Epithelial cell of proximal tubule (primary cell): ENCODE data around the gene SPATA3. TPM values are rescaled to one million over a fixed set of nuclear protein-coding genes. Genes with fewer than 3 reads are reported as not detected.

Source experiments
- DNase-seq: peaks from one replicate; pipeline ENCODE4 v3.0.0-alpha.2; 2011; ENCODE audit warnings: low read depth
- H3K4me3 ChIP-seq: 2 replicates; pipeline ENCODE4 v1.5.1; 2011; ENCODE audit warnings: low read depth, mild to moderate bottlenecking, low read length
- total RNA-seq: library from RNA; depleted of rRNA; stranded (reverse); fragments of >200 nt; gene quantifications from 2 replicates; pipeline ENCODE4 v1.2.3, GENCODE V29; 2015
- TF ChIP-seq, protein P1 (sequence below): conservative IDR thresholded peaks from 2 replicates; pipeline ENCODE4 v1.5.1; 2012; ENCODE audit warnings: low read depth, mild to moderate bottlenecking, low read length

SPATA3 gene
- total RNA-seq, 1 donor from 2014 or later: not detected

DNA sequence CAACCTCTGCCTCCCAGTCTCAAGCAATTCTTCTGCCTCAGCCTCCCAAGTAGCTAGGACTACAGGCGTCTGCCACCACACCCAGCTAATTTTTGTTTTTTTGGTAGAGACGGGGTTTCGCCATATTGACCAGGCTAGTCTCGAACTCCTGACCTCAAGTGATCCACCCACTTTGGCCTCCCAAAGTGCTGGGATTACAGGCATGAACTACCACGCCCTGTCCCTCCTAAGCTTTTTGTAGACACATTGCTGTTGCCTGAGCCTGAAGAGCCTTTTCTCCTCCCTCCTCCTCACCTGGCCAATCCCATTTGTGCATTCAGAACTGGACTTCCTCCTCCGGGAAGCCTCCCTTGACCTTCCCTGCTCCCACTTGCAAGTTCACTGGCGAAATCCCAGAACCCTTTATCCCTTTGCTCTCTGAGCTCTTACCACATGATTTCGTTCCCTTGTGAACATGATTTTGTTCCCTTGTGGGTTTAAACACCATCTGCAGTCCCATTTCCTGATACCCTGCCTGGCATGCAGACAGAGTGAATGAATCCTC is 44.0 kb downstream of the SPATA3 start:
- no peak overlapping the region for H3K4me3 ChIP-seq
- TF ChIP-seq, protein P1, sequence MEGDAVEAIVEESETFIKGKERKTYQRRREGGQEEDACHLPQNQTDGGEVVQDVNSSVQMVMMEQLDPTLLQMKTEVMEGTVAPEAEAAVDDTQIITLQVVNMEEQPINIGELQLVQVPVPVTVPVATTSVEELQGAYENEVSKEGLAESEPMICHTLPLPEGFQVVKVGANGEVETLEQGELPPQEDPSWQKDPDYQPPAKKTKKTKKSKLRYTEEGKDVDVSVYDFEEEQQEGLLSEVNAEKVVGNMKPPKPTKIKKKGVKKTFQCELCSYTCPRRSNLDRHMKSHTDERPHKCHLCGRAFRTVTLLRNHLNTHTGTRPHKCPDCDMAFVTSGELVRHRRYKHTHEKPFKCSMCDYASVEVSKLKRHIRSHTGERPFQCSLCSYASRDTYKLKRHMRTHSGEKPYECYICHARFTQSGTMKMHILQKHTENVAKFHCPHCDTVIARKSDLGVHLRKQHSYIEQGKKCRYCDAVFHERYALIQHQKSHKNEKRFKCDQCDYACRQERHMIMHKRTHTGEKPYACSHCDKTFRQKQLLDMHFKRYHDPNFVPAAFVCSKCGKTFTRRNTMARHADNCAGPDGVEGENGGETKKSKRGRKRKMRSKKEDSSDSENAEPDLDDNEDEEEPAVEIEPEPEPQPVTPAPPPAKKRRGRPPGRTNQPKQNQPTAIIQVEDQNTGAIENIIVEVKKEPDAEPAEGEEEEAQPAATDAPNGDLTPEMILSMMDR: no peak
- DNase-seq: no peak

GRCh38 chr2:231041061-231041689 is 45.3 kb downstream of the SPATA3 start:
- TF ChIP-seq, protein P1: no peak
- no peak for DNase-seq
- no peak overlapping the region for H3K4me3 ChIP-seq

DNA sequence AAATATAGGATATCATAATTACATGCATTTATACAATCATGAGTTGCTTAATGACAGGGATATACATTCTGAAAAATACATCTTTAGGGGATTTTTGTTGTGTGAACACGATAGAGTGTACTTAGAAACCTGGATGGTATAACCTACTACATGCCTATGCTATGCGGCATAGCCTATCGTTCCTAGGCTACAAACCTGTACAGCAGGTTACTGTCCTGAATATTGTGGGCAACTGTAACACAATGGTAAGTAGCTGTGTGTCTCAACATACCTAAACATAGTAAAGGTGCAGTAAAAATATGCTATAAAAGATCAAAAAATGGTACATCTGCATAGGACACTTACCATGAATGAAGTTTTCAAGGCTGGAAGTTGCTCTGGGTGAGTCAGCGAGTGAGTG is 47.9 kb downstream of the SPATA3 start:
- H3K4me3 ChIP-seq: no peak overlapping the region
- TF ChIP-seq, protein P1: no peak
- DNase-seq: no peak

DNA sequence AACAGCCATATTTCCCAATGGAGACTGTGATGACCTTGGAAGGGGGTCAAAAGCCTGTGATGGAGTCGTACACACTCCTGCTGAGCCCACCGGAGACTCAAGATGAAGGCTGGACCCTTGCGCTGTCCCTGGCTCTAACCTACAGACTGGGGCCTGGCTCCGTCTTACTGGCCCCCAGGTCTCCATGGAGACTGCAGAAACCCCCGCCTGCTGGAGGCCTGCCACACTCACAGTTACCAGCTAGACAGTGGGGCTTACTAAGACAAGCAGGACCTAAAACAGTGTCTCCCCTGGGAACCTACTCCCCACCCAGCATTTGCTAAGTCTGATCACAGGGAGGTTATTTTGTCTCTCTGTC is 51.0 kb downstream of the SPATA3 start:
- TF ChIP-seq, protein P1: no peak
- DNase-seq: no peak
- no peak overlapping the region for H3K4me3 ChIP-seq

DNA sequence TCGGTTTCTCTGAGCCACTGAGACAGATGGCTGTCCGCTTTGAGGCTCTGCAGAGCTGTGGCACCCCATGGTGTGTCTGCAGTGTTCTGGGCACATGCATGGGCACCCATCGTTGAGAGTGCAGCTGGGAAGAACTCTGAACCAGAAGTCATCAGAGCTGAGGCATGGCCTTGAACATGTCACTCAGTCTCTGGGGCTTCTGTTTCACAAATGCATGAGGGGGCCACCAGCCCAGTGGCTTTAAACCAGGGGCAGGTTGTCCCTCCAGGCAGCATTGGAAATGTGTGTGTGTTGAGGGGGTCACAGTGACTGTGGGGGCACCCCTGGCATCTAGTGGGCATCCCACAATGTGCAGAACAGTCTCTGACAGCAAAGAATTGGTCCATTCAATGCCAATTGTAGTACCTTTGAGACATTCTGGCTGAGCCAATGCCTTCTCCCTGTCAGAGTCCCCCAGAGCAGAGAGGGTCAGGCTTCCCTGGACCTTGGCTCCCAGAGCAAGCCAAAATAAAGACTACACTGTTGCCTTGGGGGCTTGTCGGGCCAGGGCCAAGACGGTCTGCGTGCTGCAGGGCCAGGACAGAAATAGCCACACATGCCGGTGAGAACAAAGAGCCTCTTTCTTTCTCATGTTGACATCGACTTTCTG is 51.5 kb downstream of the SPATA3 start:
- no peak for DNase-seq
- no peak overlapping the region for H3K4me3 ChIP-seq
- TF ChIP-seq, protein P1: no peak

GRCh38 chr2:231047923-231048915 is 52.3 kb downstream of the SPATA3 start:
- no peak overlapping the region for H3K4me3 ChIP-seq
- TF ChIP-seq, protein P1: no peak
- no peak for DNase-seq
